Activated CD4-positive, alpha-beta T cell treated with anti-CD3 and anti-CD28 coated beads for 24 hours (primary cell): ENCODE data around the gene KCNK1.

ENCODE experiments used
- DNase-seq, 2 donors: peaks; one replicate each; pipeline ENCODE4 v3.0.0-alpha.2; 2020; ENCODE audit warnings: low read depth in 2 of 2

The KCNK1 gene

GRCh38 chr1:233704170-233704897 is 90.4 kb downstream of the KCNK1 start:
- no peak for DNase-seq

DNA sequence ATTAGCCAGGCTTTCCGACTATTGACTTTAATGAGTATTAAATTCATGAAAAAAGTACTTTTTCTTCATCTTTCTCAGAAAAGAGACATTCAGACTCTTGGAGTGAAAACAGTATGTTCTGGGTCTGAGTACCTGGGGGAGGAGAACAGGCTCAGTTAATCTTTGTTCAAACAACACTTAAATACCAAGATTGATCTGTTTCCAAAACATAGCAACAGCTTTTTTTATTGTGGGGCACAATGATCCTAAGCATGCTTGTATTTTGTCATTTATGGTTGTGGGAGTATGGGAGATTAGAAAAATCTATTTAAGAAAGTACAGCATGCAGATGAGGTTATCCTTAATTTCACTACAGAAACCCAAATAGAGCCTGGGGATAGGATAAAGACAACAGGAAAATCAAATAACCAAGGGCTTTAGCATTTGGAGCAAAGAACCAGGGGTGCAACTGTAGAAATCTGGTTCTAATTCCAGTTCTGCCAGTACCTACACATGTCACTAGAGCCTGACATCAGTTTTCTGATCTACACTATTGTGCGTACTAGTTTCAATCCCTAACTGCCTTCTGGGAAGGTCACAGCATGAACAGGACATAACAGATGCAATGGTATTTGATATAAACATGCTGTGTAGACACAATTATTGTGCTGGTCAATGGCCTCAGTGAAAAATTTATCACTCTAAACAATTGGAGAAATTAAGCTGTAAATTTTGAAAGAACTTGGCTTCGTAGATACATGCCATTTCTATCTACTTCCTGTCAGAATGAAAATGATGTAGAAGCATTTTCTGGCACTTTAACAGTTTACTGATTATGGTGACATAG is 91.2 kb downstream of the KCNK1 start:
- no peak for DNase-seq

GRCh38 chr1:233707153-233707879 is 93.4 kb downstream of the KCNK1 start:
- no peak for DNase-seq

DNA sequence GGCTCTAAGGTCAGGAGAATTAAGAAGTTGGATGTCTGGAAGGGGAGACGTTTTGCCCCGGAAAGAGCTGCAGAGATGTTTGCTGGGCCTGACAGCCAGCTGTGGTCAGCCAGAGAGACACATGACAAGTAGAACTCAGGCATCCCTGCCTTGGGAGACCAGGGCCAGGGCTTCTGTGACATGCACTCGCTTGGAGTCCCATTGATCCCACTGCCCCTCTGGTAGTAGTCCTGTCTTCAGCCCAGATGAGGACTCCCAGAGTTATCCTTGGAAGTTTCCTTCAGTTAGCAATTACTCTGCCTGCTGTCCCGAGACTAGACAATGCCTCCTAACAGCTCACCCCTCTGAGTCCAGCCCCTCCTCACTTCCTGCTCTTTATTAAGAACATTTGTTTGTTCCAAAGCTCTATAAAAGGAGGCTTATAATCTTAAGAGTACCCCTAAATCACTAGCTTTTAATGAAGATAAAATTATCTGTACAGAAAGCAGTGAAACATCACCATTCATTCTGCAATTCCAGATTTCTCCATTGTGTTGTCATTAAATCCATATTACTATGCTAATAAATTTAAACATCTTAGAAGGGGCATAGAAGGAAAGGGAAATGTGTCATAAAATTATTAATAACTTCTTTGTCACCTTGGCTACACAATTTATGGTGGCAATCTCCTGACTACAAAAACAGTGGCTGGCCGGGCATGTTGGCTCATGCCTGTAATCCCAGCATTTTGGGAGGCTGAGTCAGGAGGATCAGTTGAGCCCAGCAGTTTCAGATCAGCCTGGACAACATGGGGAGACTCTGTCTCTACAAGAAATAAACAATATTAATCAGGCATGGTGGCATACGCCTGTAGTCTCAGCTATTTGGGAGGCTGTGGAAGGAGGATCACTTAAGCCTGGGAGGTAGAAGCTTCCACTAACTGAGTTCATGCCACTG is 94.2 kb downstream of the KCNK1 start:
- no peak for DNase-seq

- no peak for DNase-seq
Measured at GRCh38 chr1:233710031-233710430, 96.1 kb downstream of the KCNK1 start.

- DNase-seq = no peak
Measured at GRCh38 chr1:233710507-233710906, 96.6 kb downstream of the KCNK1 start.

DNA sequence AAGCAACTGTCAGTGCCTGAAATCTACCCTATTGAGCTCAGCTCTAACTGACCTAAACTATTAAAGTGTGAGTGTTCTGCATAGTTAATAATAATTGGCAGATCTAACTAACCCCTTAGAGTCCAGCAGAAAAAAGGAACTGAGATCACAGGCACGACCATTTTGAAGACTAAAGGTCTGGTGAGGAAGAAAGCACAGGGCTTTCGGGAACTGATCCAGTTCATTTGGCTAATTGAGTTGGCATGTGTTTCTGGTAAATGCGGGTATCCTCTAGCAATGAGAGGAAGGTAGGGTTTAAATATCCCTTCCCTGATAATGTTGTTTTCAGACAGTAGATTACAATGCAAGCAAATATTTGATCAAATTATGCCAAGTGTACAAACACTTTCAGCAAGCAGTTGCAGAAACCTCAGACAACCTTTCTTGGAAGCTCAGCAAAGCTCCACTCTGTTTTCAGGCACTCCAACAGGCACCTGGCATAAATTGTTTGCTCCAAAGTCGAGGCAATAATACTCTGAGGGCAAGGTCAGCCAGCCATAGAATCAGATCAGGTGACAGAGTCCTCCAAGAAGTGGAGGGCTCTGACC is 100.8 kb downstream of the KCNK1 start:
- DNase-seq = no peak

DNA sequence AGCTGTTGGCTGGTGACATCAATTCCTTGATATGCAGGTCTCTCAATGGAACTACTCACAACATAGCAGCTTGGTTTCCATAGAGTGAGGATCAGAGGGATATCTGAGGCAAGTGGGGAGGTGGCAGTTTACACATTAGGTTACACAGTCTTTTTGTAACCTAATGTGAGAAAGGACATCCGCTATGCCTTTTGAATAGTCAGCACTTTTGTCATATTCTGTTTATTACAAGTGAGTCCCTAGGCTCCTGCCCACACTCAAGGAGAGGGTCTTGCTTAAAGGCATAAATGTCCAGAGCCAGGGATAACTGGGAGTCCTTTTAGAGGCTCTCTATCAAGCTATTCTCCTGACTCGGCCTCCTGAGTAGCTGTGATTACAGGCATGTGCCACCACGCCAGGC is 104.2 kb downstream of the KCNK1 start:
- DNase-seq = no peak

DNA sequence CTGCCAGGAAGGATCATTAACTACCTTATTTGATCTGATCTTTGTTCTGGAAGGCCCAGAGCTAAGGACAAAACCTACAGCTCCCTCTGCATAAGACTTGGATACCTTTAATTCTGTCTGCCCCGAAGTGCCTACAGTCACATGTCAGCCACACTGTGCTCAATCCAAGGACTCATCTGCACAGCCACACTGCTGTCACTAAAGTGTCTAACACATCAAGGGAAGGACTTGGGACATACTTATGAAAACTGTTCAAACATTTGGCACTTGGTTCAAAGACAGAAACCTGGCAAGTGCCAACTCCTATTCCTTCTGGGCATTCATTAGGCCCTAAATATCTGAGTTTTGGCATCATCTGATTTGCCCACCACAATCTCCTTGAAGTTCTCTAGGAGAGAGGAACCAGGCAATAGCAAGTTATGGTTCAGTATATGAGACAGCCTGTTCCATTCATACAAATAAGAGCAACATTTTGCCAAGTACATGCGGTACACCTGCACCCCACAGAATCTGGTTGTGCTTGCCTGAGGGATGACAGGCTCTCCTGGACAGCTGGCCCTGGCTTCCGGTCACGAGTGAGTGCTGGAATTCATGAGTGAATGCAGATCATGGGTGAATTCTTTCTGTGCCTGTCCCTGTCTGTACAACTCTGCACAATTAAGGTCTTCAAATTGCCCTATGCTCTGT is 105.9 kb downstream of the KCNK1 start:
- no peak for DNase-seq

DNA sequence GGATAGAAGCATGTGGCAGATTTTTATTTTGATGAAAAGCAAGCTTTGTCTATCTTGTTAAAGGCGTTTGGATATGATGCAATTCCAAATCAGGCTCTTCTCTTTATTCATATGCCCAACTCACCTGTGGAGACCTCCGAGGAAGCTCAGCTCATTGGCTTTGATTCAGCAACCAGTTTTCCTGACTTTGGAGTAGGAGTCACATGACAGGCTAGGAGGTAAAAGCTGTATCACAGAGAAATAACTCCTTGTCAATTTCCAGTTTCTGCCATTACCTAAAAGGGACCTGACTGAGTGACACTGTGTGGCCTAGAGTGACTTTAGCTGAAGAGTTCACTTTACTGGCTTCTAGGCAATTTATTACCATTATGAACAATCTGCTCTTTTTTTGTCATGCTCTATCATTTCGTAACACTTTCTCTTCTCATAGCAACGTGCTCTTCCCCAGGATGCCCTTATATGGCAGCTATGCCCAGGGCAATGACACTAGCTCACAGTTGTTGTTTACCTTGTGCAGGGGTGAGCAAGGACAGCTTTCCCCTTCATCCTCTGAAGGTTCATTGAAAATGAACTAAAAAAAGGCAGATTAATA is 107.2 kb downstream of the KCNK1 start:
- no peak for DNase-seq
